Choroid plexus epithelial cell (primary cell): ENCODE results near the gene LDLRAD1.
"Not testable (repeated sequence)": the region's sequence is repeated elsewhere in the genome, so short reads cannot be mapped to it uniquely, and the experiment has no call there.

Experiments
- DNase-seq: peaks from one replicate; pipeline ENCODE4 v3.0.0-alpha.2; 2010; ENCODE audit warnings: low read depth
- H3K4me3 ChIP-seq: 2 replicates; pipeline ENCODE4 v1.5.1; 2011; ENCODE audit warnings: low read depth, mild to moderate bottlenecking, control low read depth, low read length, moderate library complexity
- TF ChIP-seq, protein P1 (sequence below): conservative IDR thresholded peaks from 2 replicates; pipeline ENCODE4 v1.5.1; 2011; ENCODE audit warnings: low read depth, mild to moderate bottlenecking, control low read depth, inconsistent platforms, low read length, moderate library complexity

LDLRAD1 gene

GRCh38 chr1:54009406-54009805 is 8.6 kb downstream of the LDLRAD1 start:
- TF ChIP-seq, protein P1, sequence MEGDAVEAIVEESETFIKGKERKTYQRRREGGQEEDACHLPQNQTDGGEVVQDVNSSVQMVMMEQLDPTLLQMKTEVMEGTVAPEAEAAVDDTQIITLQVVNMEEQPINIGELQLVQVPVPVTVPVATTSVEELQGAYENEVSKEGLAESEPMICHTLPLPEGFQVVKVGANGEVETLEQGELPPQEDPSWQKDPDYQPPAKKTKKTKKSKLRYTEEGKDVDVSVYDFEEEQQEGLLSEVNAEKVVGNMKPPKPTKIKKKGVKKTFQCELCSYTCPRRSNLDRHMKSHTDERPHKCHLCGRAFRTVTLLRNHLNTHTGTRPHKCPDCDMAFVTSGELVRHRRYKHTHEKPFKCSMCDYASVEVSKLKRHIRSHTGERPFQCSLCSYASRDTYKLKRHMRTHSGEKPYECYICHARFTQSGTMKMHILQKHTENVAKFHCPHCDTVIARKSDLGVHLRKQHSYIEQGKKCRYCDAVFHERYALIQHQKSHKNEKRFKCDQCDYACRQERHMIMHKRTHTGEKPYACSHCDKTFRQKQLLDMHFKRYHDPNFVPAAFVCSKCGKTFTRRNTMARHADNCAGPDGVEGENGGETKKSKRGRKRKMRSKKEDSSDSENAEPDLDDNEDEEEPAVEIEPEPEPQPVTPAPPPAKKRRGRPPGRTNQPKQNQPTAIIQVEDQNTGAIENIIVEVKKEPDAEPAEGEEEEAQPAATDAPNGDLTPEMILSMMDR, result no peak
- DNase-seq, result no peak
- no peak overlapping the region for H3K4me3 ChIP-seq

DNA sequence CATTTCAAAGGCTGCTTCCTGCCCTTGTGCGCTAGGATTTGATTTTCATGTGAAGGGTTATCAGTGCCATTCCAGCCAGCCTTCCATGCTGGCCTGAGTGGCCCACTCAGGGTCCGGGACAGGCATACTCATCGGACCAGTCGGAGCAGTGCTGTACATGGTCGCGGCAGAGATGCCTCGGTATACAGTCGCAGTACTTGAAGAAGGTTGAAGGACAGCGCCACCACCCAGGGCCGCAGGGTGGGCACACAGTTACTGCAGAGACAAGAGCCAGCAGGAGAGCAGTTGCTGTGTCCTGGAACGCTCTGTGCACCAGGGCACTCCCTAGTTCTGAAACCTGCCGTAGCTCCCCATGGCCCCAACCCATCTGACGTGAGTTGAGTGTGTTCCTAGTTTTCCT is 9.1 kb downstream of the LDLRAD1 start:
- TF ChIP-seq, protein P1, result no peak
- no peak overlapping the region for H3K4me3 ChIP-seq
- DNase-seq, result no peak

GRCh38 chr1:54007613-54008012 is 10.4 kb downstream of the LDLRAD1 start:
- no peak for DNase-seq
- TF ChIP-seq, protein P1, result no peak
- H3K4me3 ChIP-seq, result no peak overlapping the region

GRCh38 chr1:54006508-54006907 is 11.5 kb downstream of the LDLRAD1 start:
- DNase-seq, result no peak
- TF ChIP-seq, protein P1, result no peak
- H3K4me3 ChIP-seq, result no peak overlapping the region

DNA sequence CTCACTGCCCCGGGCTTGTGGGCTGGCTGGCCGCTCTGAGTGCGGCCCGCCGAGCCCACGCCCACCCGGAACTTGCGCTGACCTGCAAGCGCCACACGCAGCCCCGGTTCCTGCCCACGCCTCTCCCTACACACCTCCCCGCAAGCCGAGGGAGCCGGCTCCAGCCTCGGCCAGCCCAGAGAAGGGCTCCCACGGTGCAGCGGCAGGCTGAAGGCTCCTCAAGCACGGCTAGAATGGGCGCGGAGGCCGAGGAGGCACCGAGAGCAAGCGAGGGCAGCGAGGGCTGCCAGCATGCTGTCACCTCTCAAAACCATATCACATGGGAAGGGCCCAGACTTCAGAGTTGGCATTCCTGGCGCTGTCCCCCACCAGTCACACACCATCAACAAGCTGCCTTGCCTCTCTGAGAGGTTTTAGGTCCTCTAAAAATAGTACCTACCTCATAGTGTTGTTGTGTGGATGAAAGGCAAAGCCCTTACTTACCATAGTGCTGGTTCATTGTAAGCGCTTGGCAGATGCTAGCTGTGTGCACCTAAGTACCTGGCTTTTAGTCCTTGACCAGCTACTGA is 13.4 kb downstream of the LDLRAD1 start:
- TF ChIP-seq, protein P1, result no peak
- no peak overlapping the region for H3K4me3 ChIP-seq
- no peak for DNase-seq

- DNase-seq, H3K4me3 ChIP-seq: not testable (repeated sequence)
Observed at GRCh38 chr1:54003750-54004480, 14.1 kb downstream of the LDLRAD1 start.

DNA sequence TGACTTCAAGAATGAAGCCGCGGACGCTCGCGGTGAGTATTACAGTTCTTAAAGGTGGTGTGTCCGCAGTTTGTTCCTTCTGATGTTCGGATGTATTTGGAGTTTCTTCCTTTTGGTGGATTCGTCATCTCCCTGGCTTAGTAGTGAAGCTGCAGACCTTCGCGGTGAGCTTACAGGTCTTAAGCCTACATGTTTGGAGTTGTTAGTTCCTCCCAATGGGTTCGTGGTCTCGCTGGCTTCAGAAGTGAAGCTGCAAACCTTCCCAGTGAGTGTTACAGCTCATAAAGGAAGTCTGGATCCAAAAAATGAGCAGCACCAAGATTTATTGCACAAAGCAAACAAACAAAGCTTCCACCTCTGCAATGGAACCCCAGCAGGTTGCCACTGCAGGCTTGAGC is 14.7 kb downstream of the LDLRAD1 start:
- H3K4me3 ChIP-seq, result no peak overlapping the region
- TF ChIP-seq, protein P1, result no peak
- DNase-seq, result no peak
